GM12864 (cell line): ENCODE results near the gene GIPC2.
A peak's percentile ranks its signal among the peaks of the same experiment; 100 is the strongest.

Source experiments
- DNase-seq: peaks from one replicate; pipeline ENCODE4 v3.0.0-alpha.2; 2011; ENCODE audit warnings: low read depth
- H3K4me3 ChIP-seq: 2 replicates; pipeline ENCODE4 v1.5.1; 2011; ENCODE audit warnings: mild to moderate bottlenecking, low read depth, low read length, control low read depth
- CTCF ChIP-seq: IDR thresholded peaks from 2 replicates; pipeline ENCODE4 v1.5.1; 2011; ENCODE audit warnings: low read depth, mild to moderate bottlenecking, moderate library complexity, low read length, control low read depth, inconsistent platforms; ENCODE audit errors: missing control alignments

Gene GIPC2

GRCh38 chr1:78038071-78038470, 7.7 kb upstream of the GIPC2 start:
- no peak for TF ChIP-seq CTCF
- H3K4me3 ChIP-seq: no peak overlapping the region
- no peak for DNase-seq

DNA sequence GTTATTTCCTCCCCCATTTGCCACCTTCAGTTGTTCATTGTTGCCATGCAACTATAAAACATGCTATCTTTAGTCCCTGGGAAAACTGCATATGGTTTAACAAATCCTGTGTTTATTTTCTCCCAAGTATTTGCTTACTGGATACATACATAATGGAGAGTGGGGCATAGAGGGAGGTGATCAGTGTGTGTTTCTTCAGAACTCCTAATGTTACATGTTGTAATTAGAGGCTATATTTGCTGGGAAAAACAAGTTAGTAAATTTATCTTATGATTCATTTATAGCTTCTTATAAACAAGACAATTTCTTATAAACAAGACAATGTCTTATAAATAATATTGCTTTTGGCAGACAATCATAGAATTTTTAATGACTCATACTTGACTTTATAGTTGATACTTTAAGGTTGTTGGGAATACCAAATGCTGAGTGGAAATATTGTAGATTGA, 7.3 kb upstream of the GIPC2 start:
- TF ChIP-seq CTCF: no peak
- DNase-seq: no peak
- no peak overlapping the region for H3K4me3 ChIP-seq

GRCh38 chr1:78040484-78041089, 5.2 kb upstream of the GIPC2 start:
- no peak for TF ChIP-seq CTCF

DNA sequence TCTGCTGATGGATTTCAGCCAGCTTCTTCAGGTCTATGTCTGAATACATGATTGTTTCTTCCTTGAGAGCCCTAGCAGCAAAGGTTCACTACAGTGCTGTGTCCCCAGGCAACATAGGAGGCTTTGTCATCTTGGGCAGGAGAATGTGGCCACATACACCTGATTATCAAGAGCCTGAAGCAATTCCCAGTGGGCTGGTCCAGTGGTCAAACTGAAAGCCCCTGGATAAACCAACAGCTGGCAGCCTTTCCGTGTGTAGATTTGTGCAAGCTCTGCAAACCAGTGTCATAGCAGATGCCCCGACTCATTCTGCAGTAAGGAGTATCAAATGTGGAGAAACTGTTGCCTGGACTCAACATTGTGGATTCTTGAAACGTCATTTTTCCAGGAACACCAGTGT, 2.3 kb upstream of the GIPC2 start:
- H3K4me3 ChIP-seq: no peak overlapping the region
- no peak for DNase-seq
- no peak for TF ChIP-seq CTCF

More at GRCh38 chr1:78040484-78041089, 5.2 kb upstream of the GIPC2 start:
- DNase-seq: no peak
- H3K4me3 ChIP-seq: no peak overlapping the region

DNA sequence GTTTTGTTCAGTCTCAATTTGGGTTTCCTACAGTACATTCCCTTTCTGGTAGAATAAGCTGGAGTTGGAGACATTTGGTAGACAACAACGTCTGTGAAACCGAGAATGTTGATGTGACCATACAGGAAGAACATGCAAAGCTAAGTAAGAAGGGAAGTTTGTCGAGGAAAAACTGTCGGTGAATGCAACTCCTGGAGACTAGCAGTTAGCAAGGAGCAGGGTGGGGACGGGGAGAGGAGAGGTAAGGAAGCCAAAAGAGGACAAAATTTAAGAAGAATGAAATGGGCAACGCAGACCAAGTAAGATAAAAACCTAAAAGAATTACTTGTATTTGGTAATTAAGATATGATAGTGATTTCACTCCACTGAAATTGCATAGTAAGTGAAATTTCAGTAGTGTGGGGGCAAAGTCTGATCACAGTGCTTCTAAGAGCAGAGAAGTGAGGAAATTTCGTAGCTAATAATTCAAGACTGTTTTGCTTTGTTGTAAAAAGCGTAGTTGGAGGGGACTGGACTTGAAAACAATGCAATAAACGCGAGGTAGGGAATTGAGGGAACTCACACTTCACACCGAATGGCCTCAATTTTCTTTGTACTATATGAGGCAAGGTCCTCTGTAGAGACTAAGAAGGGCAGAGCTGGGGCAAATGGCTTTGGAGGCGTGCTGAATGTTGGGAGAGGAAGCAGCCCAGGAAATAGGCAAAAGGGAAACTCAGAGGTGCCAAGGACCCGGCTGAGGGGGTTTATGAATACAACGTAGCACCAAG, 787 bp upstream of the GIPC2 start:
- no peak overlapping the region; the same call in 1 of the 2 replicates for H3K4me3 ChIP-seq
- TF ChIP-seq CTCF: no peak
- no peak for DNase-seq

DNA sequence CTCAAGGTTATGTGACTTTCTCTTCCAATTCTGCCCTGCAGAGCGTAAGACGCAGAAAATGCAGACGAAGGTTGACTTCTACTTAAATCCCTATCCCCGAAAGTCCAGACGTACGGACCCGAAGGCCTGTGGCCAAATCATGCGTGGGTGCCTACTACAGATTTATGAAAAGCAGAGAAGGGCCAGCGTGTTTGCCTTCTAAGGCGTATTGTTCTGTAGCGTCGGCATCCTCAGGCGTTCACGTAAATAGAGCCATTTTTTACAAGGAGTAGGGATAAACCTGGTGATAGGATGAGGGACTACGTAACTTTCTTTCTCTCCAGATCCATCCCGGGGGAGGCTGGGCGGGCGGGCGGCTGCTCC, 222 bp upstream of the GIPC2 start:
- TF ChIP-seq CTCF: no peak
- peak overlapping the region; percentile 51 for H3K4me3 ChIP-seq
- no peak for DNase-seq
